Heart right ventricle (tissue), 16 donors: ENCODE results near the gene FTCDNL1. TPM values are rescaled to one million over a fixed set of nuclear protein-coding genes. Genes with fewer than 3 reads are reported as not detected.

ENCODE experiments used
- ATAC-seq, 8 donors: fragments of 200-7000 bp; cut with Tn5 transposase; one replicate each; pipeline ENCODE4 v1.9.1; 2020; ENCODE audit warnings: mild to moderate bottlenecking in 8 of 8, moderate library complexity in 8 of 8, moderate number of reproducible peaks in 1 of 8
- DNase-seq, 2 donors: peaks; one replicate each; pipeline ENCODE4 v3.0.0-alpha.2; 2020
- H3K27ac ChIP-seq, 10 donors: fragments of 200-600 bp; sonication (generic) in 2 of 10; one replicate each; pipeline versions ENCODE4 v1.5.0 to v1.8.0; 2020 to 2022; ENCODE audit warnings: mild to moderate bottlenecking in 3 of 10
- H3K27me3 ChIP-seq, 7 donors: fragments of 200-600 bp; one replicate each; pipeline ENCODE4 v1.8.0; 2021 to 2022; ENCODE audit warnings: mild to moderate bottlenecking in 2 of 7
- H3K36me3 ChIP-seq, 9 donors: fragments of 200-600 bp; sonication (generic) in 1 of 9; one replicate each; pipeline versions ENCODE4 v1.5.0 to v1.8.0; 2020 to 2022; ENCODE audit warnings: mild to moderate bottlenecking in 2 of 9
- H3K4me1 ChIP-seq, 9 donors: fragments of 200-600 bp; sonication (generic) in 1 of 9; one replicate each; pipeline versions ENCODE4 v1.5.0 to v1.8.0; 2020 to 2022; ENCODE audit warnings: mild to moderate bottlenecking in 4 of 9
- H3K4me3 ChIP-seq, 10 donors: fragments of 200-600 bp; sonication (generic) in 2 of 10; one replicate each; pipeline versions ENCODE4 v1.5.0 to v1.8.0; 2020 to 2022; ENCODE audit warnings: mild to moderate bottlenecking in 7 of 10, moderate library complexity in 2 of 10
- H3K9me3 ChIP-seq, 11 donors: fragments of 200-600 bp in 10 of 11; sonication (generic) in 2 of 11; one replicate each; pipeline versions ENCODE4 v1.5.0 to v1.8.0; 2013 to 2022; ENCODE audit warnings: mild to moderate bottlenecking in 2 of 11, control low read depth in 1 of 11, moderate library complexity in 1 of 11
- WGBS, 2 donors: extraction: QIAGEN DNeasy Blood & Tissue Kit; methylation state at CpG; one replicate each; pipeline ENCODE4 v1.1.7; 2013; ENCODE audit warnings: inconsistent platforms in 1 of 2; 5-methylcytosine and 5-hydroxymethylcytosine counted together
- intact Hi-C, 10 donors: fragments of 100-400 bp; cut with DNase I; formaldehyde crosslinking; loops; one replicate each; pipeline versions ENCODE4 v1.11.1 to v1.14.2; 2022
- polyA plus RNA-seq, 2 donors: library from polyadenylated mRNA; stranded (reverse); fragments of 200-250 nt; gene quantifications; one replicate each; pipeline ENCODE4 v1.2.3, GENCODE V29; 2013
- total RNA-seq, 10 donors: library from RNA; stranded (reverse); fragmentation: NEBNext Ultra II Directional in 3 of 10; extraction: Animal tissue kit (Norgen Biotek cat#: 25700) in 3 of 10; gene quantifications; one replicate each; pipeline versions ENCODE4 v1.2.1 to v1.2.4, GENCODE V29; 2021 to 2023
- TF ChIP-seq, protein P1 (sequence below), 9 donors: fragments of 200-600 bp; sonication (generic) in 2 of 9; IDR thresholded peaks; one replicate each; pipeline versions ENCODE4 v1.5.0 to v1.8.0; 2021 to 2022; ENCODE audit warnings: antibody characterized with exemption in 9 of 9, mild to moderate bottlenecking in 5 of 9, moderate library complexity in 1 of 9
- donor health status: Arrhythmogenic right ventricular cardiomyopathy.
- donor health status: ischemic (EF 13 %, LVEDD 7.1; RV severe dilation, severe dysfunction).
- donor health status: healthy with polysubstance abuse.
- donor health status: DM: no; HTN: yes; CAD: no.
- donor health status: DM: no; HTN: no; CAD: no.
- donor health status: ischemic (EF 25% LVEDD 6.9; RV normal size, moderate dysfunction).
- donor health status: ischemic (EF 25% LVEDD 5.7; RV mildly dilated, moderate dysfunction).
- donor health status: healthy.
- donor health status: DM: yes; HTN: yes; CAD: no.
- donor health status: Ischemic cardiomyopathy.
- donor health status: ischemic (EF 35%, LVEDD 5.7; RV mildly dilated, moderate dysfunction).
- donor health status: nonischemic (EF 11% LVEDD 7.7; RV severe dilation, severe dysfunction).
- donor health status: DM: yes; HTN: yes; CAD: no.
- donor health status: PGD.
- donor health status: ischemic (EF 29% LVEDD 5.4; RV normal size, mild dysfunction).
- donor health status: nonischemic (EF 23%, LVEDD 6.1; RV moderate dilation, normal function).

The FTCDNL1 gene
- total and polyA plus RNA-seq, 12 donors = 0.44 to 7.1 (median 4.3) TPM

DNA sequence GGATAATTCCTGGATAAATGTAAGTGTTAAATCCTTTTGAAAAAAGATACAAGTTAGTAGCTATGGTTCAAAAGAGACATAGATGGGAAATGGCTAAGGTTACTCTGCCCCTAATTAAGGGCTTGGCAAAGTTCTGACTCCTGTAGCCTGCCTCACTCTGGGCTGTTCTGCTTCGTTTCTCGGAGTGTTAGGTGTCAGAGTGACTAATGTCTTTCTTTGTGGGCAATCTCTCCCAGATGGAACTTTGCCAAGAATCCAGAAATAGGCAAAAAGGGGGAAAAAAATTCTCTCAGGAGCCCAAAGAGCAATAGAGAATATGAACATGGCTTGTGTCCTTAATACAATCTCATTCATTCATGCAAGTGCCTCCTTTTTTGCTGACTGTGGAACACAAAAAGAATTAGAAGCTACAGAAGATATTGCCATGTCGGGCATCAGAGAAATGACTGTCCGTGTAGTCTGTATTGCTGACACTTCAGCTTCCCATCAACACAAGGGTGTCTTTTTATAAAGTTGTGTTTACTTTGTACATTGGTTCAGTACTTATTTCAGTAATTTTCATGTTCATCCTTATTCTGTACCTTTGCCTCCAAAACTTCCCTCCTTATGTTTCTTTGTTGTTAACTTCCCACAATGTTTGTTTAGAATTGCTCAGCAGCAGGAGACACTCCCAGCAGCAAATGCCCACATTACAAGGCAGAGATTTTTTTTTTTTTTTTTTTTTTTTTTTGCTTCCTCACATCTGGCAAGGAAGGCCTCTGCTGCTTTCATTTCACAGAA is 134.0 kb downstream of the FTCDNL1 start:
- DNase-seq = no peak
- Histone ChIP-seq H3K27ac (no peak overlapping the region), H3K4me3 (no peak overlapping the region), H3K9me3 (peaks cover 0 to 8% (median 0%) of the 10 kb centered on the region in 11 donors), H3K36me3 (no peaks in the 10 kb centered on the region), H3K27me3 (no peaks in the 10 kb centered on the region), H3K4me1 (no peaks in the 10 kb centered on the region)
- intact Hi-C loops = no loop called here
- TF ChIP-seq, protein P1, sequence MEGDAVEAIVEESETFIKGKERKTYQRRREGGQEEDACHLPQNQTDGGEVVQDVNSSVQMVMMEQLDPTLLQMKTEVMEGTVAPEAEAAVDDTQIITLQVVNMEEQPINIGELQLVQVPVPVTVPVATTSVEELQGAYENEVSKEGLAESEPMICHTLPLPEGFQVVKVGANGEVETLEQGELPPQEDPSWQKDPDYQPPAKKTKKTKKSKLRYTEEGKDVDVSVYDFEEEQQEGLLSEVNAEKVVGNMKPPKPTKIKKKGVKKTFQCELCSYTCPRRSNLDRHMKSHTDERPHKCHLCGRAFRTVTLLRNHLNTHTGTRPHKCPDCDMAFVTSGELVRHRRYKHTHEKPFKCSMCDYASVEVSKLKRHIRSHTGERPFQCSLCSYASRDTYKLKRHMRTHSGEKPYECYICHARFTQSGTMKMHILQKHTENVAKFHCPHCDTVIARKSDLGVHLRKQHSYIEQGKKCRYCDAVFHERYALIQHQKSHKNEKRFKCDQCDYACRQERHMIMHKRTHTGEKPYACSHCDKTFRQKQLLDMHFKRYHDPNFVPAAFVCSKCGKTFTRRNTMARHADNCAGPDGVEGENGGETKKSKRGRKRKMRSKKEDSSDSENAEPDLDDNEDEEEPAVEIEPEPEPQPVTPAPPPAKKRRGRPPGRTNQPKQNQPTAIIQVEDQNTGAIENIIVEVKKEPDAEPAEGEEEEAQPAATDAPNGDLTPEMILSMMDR (IDR thresholded peaks at IDR 0.05) = no peak
- 44 to 51% methylated on average over 4 of the region's 4 CpGs for WGBS, 2 donors
- no peak for ATAC-seq

DNA sequence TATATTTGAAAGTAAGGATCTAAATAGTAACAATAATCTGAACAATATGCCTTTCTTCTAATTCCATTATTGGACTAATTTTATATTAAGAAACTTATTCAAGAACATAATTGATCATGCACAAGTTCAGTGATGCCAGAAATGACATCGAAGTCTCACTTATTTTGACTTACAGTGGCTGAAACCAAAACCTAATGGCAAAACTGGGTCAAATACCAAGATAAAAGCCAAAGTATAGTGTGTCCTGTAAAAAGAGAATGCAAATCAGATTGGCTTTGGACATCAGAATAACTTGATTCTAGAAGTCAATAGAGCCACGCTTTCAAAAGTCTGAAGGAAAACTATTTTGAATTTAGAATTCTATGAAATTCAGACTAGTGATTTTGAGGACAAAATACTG is 137.2 kb downstream of the FTCDNL1 start:
- ATAC-seq = no peak
- no peak for DNase-seq
- Histone ChIP-seq H3K4me3 (no peak overlapping the region), H3K27me3 (no peaks in the 10 kb centered on the region), H3K36me3 (no peaks in the 10 kb centered on the region), H3K27ac (no peak overlapping the region), H3K4me1 (no peaks in the 10 kb centered on the region), H3K9me3 (peaks cover 0 to 2% (median 0%) of the 10 kb centered on the region in 11 donors)
- 39 to 68% methylated on average over 2 of the region's 2 CpGs for WGBS, 2 donors
- intact Hi-C loops = no loop called here
- TF ChIP-seq, protein P1 (IDR thresholded peaks at IDR 0.05) = no peak

GRCh38 chr2:199710551-199710950 is 140.4 kb downstream of the FTCDNL1 start:
- WGBS, 2 donors = 72 to 77% methylated on average over 1 of the region's 1 CpG
- no peak for ATAC-seq
- no peak for DNase-seq

More at GRCh38 chr2:199710551-199710950, 140.4 kb downstream of the FTCDNL1 start:
- intact Hi-C loops = no loop called here
- TF ChIP-seq, protein P1 (IDR thresholded peaks at IDR 0.05) = no peak
- Histone ChIP-seq H3K4me3 (no peak overlapping the region), H3K4me1 (no peaks in the 10 kb centered on the region), H3K36me3 (no peaks in the 10 kb centered on the region), H3K9me3 (peaks cover 0 to 25% (median 8%) of the 10 kb centered on the region in 11 donors), H3K27ac (no peak overlapping the region), H3K27me3 (no peaks in the 10 kb centered on the region)

Other genes with a start within 250 kb of the FTCDNL1 start
- 10 to 100 TPM in 3 of 10 donors, 1 to 10 TPM in 7; 7.0 to 11.4 (median 8.2) TPM for gene C2orf69, start 60.1 kb upstream of the FTCDNL1 start, total RNA-seq
- 1 to 10 TPM; 4.4 to 5.6 TPM for gene C2orf69, start 60.1 kb upstream of the FTCDNL1 start, polyA plus RNA-seq
- gene TYW5, start 104.3 kb upstream of the FTCDNL1 start, total RNA-seq = 1 to 10 TPM; 1.9 to 3.5 (median 2.8) TPM
- 1 to 10 TPM; 2.4 to 2.5 TPM for gene TYW5, start 104.3 kb upstream of the FTCDNL1 start, polyA plus RNA-seq
- gene MAIP1, start 104.4 kb upstream of the FTCDNL1 start, total RNA-seq = 10 to 100 TPM; 19.4 to 31.0 (median 27.0) TPM
- gene MAIP1, start 104.4 kb upstream of the FTCDNL1 start, polyA plus RNA-seq = 10 to 100 TPM in 1 of 2 donors, 1 to 10 TPM in 1; 3.7 to 23.1 TPM